Measurements from ENCODE around the gene OLFML2A.
"Not testable (repeated sequence)": the region's sequence is repeated elsewhere in the genome, so short reads cannot be mapped to it uniquely, and the experiment has no call there.

The OLFML2A gene

GRCh38 chr9:124831642-124832364, 54.9 kb downstream of the OLFML2A start:
- DNase-seq = no peak

- peak in 1 of 3 donors; percentile 14 for DNase-seq
Observed at GRCh38 chr9:124834591-124834990, 57.7 kb downstream of the OLFML2A start.

GRCh38 chr9:124835026-124835557, 58.2 kb downstream of the OLFML2A start:
- DNase-seq = no peak

GRCh38 chr9:124838132-124838531, 61.2 kb downstream of the OLFML2A start:
- not testable (repeated sequence) for DNase-seq

GRCh38 chr9:124838567-124839275, 61.8 kb downstream of the OLFML2A start:
- not testable (repeated sequence) for DNase-seq

GRCh38 chr9:124839612-124840299, 62.8 kb downstream of the OLFML2A start:
- DNase-seq = peak; percentile 35 to 60 (median 44)

GRCh38 chr9:124840300-124840833, 63.4 kb downstream of the OLFML2A start:
- DNase-seq = peak; percentile 34 to 46 (median 42)

- no peak for DNase-seq
Observed at GRCh38 chr9:124841075-124841821, 64.3 kb downstream of the OLFML2A start.

- no peak for DNase-seq
Observed at GRCh38 chr9:124843456-124844034, 66.6 kb downstream of the OLFML2A start.

GRCh38 chr9:124844291-124844690, 67.4 kb downstream of the OLFML2A start:
- no peak for DNase-seq

- DNase-seq = not testable (repeated sequence)
Observed at GRCh38 chr9:124846467-124846866, 69.5 kb downstream of the OLFML2A start.

- no peak for DNase-seq
Observed at GRCh38 chr9:124846969-124847368, 70.0 kb downstream of the OLFML2A start.

- peak in 1 of 3 donors; percentile 7 for DNase-seq
Observed at GRCh38 chr9:124849801-124850200, 72.9 kb downstream of the OLFML2A start.

GRCh38 chr9:124852121-124852828, 75.3 kb downstream of the OLFML2A start:
- no peak for DNase-seq

- peak; percentile 88 to 95 (median 89) for DNase-seq
Observed at GRCh38 chr9:124852829-124853531, 76.0 kb downstream of the OLFML2A start, which contains the start of gene WDR38. Gene WDR38, plus strand, starts transcription at chr9:124853460. Its CDS starts 72 bp downstream, at chr9:124853532.

GRCh38 chr9:124853605-124854143, 76.7 kb downstream of the OLFML2A start:
- no peak for DNase-seq

- DNase-seq = no peak
Observed at GRCh38 chr9:124854161-124854560, 77.2 kb downstream of the OLFML2A start.

- DNase-seq = no peak
Observed at GRCh38 chr9:124854822-124855221, 77.9 kb downstream of the OLFML2A start.

- no peak for DNase-seq
Observed at GRCh38 chr9:124855566-124855943, 78.6 kb downstream of the OLFML2A start.

Data from suppressor macrophage treated with lipopolysaccharide for 1 hour (primary cell).